Measurements from ENCODE around the gene FAM118B.

The FAM118B gene

DNA sequence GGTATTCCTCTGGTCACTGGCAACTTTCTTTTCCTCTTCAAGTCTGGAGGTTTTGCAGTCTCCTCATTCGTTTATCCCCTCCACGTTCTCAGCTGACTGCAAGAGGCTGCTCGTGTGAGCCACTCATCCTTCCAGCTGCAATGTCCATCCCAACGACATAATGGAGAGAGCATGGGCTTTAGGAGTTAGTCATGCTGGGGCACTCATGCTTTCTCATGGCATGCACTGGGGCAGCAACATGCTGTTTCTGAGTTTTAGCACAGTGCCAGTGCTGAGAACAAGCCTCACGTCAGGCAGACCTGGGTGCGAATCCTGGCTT is 99.4 kb downstream of the FAM118B start:
- TF ChIP-seq CTCF (conservative IDR thresholded peaks at IDR 0.05; ENCODE audit: low read depth, low read length): no peak
- no peak for DNase-seq (ENCODE audit: low read depth)
- H3K4me3 ChIP-seq (ENCODE audit: low read length): no peak overlapping the region

DNA sequence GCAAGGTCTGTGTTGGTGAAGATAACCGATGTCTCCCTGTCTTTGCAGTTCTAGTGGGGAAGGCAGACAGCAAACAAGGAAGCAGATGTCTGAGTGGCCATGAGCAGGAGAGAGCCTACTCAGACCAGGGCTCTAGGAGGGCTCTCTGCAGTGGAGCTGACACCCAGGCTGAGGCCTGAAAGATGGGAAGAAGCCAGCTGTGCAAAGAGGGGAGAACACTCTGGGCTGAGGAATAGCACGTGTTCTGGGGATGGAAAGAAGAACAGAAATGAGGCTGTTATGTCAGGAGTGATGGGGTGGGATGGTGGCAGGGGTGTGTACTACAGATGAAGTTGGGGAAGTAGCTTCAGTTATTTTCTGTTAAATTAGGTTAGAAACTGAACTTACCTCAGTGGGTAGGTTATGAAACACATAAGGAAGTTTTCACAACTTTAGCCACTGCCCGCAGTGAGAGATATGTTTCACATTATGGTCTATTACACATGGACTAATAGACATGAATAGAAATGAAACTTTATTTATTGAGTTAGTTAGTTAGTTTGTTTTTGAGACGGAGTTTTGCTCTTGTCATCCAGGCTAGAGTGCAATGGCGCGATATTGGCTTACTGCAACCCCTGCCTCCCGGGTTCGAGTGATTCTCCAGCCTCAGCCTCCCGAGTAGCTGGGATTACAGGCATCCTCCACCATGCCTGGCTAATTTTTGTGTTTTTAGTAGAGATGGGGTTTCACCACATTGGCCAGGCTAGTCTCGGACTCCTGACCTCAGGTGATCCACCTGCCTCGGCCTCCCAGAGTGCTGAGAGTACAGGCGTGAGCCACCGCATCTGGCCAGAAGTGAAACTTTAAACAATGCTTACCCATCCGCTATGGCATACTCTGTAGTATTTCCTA is 100.1 kb downstream of the FAM118B start:
- DNase-seq (ENCODE audit: low read depth): no peak
- no peak overlapping the region for H3K4me3 ChIP-seq (ENCODE audit: low read length)
- no peak for TF ChIP-seq CTCF (conservative IDR thresholded peaks at IDR 0.05; ENCODE audit: low read depth, low read length)
